C4-2B (cell line): ENCODE data around the gene PHLDA3.

ENCODE experiments used
- H3K27ac ChIP-seq: fragments of 450-650 bp; 2 replicates; pipeline ENCODE4 v1.5.1; 2017
- ZFX ChIP-seq: fragments of 450-650 bp; IDR thresholded peaks from 2 replicates; pipeline ENCODE4 v1.6.1; 2017
- TF ChIP-seq, protein P1 (sequence below): fragments of 450-650 bp; conservative IDR thresholded peaks from 2 replicates; pipeline ENCODE4 v1.5.1; 2017; ENCODE audit warnings: mild to moderate bottlenecking

Gene PHLDA3

GRCh38 chr1:201506557-201507359 lies 37.8 kb upstream of the PHLDA3 start, which contains the start of gene CSRP1:
CSRP1 (minus strand) TSS chr1:201507123; CDS start chr1:201496303, 10,820 bp downstream.
- H3K27ac ChIP-seq = peak within 1 kb of the TSS; percentile 87
- peak; percentile 86; the same call in 1 of the 2 replicates for TF ChIP-seq ZFX
- TF ChIP-seq, protein P1, sequence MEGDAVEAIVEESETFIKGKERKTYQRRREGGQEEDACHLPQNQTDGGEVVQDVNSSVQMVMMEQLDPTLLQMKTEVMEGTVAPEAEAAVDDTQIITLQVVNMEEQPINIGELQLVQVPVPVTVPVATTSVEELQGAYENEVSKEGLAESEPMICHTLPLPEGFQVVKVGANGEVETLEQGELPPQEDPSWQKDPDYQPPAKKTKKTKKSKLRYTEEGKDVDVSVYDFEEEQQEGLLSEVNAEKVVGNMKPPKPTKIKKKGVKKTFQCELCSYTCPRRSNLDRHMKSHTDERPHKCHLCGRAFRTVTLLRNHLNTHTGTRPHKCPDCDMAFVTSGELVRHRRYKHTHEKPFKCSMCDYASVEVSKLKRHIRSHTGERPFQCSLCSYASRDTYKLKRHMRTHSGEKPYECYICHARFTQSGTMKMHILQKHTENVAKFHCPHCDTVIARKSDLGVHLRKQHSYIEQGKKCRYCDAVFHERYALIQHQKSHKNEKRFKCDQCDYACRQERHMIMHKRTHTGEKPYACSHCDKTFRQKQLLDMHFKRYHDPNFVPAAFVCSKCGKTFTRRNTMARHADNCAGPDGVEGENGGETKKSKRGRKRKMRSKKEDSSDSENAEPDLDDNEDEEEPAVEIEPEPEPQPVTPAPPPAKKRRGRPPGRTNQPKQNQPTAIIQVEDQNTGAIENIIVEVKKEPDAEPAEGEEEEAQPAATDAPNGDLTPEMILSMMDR = no peak

GRCh38 chr1:201506092-201506491 lies 37.1 kb upstream of the PHLDA3 start:
- no peak for TF ChIP-seq ZFX
- TF ChIP-seq, protein P1 = no peak
- peak overlapping the region; percentile 87 for H3K27ac ChIP-seq

DNA sequence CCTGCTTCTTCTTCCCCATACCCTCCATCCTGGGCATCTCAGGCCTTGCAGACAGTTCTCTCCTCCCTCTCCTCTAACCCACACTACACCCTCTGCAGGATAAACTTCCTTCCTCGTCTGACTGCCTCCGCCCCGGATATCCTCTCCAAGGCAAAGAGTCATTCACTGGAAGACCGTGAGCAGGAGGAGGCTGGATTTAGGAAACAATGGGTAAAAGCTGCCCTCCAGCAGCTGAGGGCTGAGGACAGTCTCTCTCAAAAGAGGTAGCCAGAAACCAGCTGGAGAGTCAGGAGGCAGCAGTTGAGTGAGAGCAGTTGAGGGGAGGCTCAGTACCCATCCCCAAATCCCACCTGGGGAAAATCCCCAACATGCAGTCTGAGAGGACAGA lies 36.5 kb upstream of the PHLDA3 start:
- no peak for TF ChIP-seq ZFX
- TF ChIP-seq, protein P1 = no peak
- peak overlapping the region; percentile 87; the same call in 1 of the 2 replicates for H3K27ac ChIP-seq

DNA sequence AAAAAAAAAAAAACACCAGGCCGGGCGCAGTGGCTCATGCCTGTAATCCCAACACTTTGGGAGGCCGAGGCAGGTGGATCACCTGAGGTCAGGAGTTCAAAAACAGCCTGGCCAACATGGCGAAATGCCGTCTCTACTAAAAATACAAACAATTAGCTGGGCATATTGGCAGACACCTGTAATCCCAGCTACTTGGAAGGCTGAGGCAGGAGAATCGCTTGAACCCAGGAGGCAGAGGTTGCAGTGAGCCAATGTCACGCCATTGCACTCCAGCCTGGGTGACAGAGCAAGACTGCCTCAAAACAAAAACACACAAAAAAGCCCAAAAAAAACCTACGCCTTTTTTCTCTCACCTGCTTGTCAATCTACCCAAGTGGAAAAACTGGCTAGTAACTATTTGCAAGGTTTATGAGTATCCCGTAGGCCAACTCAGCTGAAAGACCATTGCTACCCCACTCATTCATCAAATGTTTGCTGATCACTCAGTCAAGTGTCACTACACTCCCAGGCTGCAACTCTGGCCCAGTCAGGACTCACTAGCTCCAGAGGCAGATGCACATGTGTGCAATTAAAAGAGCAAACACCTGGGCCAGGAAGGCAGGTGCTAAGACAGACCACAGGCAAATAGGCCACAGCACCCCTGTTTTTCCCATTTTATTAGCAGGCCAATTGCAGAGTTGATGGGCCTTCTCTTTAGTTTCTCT lies 36.0 kb upstream of the PHLDA3 start:
- TF ChIP-seq, protein P1 = no peak
- no peak for TF ChIP-seq ZFX
- H3K27ac ChIP-seq = no peak overlapping the region

GRCh38 chr1:201504179-201504631 lies 35.2 kb upstream of the PHLDA3 start:
- no peak overlapping the region for H3K27ac ChIP-seq
- TF ChIP-seq ZFX = no peak
- TF ChIP-seq, protein P1 = no peak

DNA sequence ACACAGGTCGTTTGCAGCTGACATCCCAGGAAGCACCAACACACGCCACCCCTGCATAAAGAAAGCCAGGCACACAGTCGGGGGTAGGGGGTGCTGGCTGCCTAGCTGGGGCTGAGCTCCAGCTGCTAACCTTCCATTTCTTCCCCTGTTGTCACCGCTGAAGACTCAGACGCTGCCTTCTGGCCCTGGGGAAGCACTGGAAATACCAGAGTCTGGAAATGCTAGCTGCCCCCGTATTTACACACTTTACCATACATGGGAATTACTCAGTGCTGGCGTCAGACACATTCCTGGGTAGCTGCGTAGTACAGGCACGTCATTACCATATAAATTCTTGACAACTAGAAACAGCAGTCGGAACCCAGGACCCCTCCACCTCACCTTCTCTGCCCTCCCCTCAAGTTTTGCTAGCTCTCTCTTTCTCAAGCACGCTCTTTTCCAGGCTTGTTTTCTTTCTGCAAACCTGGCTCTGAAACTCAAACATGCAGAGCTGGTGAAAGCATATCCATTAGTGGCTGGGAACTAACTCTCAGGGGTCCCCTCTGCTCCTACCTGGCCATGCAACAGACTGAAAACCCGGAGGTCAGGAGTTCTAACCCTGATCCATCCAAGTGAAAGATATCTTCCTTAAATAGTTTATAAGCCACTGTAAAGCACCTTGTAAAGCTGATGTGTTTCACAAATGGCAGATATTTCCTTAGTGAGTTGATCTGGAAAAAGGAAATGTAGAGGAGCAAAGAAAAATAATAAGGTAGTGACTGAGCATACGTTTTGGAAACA lies 34.6 kb upstream of the PHLDA3 start:
- no peak overlapping the region for H3K27ac ChIP-seq
- TF ChIP-seq, protein P1 = no peak
- TF ChIP-seq ZFX = no peak
